ENCODE measurements around the gene GLB1L3.
"Not testable (repeated sequence)": the region's sequence is repeated elsewhere in the genome, so short reads cannot be mapped to it uniquely, and the experiment has no call there.

The GLB1L3 gene

DNA sequence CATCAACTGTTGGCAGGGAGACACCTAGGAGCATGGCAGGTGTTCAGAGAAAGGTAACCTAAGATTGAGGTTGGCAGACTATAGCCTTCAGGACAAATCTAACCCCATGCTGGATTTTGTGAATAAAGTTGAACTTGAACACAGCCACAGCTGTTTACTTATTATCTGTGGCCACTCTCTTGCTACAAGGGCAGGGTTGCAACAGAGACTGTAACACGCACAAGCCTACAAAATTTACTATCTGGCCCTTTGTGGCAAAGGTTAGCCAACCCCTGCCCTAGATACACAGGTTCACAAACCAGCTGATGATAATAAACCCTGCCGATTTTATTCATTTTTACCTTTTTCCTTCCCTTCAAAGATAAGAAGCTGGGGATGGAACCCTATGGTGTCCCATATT is 25.5 kb upstream of the GLB1L3 start:
- DNase-seq (ENCODE audit: low read depth), result no peak

GRCh38 chr11:134252346-134253187 is 23.6 kb upstream of the GLB1L3 start:
- no peak for DNase-seq (ENCODE audit: low read depth)

GRCh38 chr11:134253188-134253993 is 22.8 kb upstream of the GLB1L3 start, which contains the start of the genes ACAD8 and THYN1:
TSS of gene ACAD8 (plus strand) at chr11:134253568. CDS start at chr11:134253601, 33 bp downstream.
TSS of gene THYN1 (minus strand) at chr11:134253352. CDS start at chr11:134252882, 470 bp downstream.
- peak; percentile 93 for DNase-seq (ENCODE audit: low read depth)

- DNase-seq (ENCODE audit: low read depth), result no peak
These were observed 21.6 kb upstream of the GLB1L3 start for GRCh38 chr11:134254433-134255183.

DNA sequence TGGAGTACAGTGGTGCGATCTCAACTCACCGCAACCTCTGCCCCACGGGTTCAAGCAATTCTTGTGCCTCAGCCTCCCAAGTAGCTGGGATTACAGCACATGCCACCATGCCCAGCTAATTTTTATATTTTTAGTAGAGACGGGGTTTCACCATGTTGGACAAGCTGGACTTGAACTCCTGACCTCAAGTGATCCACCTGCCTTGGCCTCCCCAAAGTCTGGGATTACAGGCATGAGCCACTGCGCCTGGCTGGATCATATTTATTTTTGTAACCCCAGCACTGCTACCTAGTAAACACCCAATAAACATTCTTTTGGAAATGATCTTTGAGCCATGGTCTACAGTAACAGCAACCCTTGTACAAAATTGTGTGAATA is 21.0 kb upstream of the GLB1L3 start:
- not testable (repeated sequence) for DNase-seq (ENCODE audit: low read depth)

DNA sequence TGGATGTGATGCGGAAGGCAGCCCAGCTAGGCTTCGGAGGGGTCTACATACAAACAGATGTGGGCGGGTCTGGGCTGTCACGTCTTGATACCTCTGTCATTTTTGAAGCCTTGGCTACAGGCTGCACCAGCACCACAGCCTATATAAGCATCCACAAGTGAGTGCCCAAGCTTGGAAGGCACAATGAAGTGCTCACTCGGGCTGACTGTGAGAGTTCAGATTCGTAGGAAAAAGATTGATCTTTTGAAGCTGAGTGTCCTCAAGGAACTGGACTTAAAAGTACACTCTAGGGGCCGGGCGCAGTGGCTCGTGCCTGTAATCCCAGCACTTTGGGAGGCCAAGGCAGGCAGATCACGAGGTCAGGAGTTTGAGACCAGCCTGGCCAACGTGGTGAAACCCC is 19.1 kb upstream of the GLB1L3 start:
- DNase-seq (ENCODE audit: low read depth), result no peak

GRCh38 chr11:134258577-134258976 is 17.6 kb upstream of the GLB1L3 start:
- no peak for DNase-seq (ENCODE audit: low read depth)

DNA sequence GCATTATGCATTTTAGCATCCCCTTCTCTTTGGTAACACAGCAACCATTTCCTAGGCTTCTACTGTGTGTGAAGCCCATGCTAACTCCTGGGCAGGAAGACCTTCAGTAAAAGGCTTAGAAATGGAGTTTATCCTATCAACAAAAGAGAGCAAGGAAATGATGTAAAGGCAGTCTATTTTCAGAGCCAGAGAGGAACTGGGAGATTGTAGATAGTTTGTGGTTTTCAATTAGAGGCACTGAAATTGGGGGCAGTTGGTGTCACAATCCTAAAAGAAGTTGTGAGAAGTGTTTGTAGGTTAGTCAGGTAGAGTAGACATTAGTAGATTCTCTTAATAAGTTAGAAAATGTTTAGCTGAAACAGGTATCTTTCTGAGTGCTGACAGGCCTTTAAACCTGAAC is 15.7 kb upstream of the GLB1L3 start:
- DNase-seq (ENCODE audit: low read depth), result no peak

DNA sequence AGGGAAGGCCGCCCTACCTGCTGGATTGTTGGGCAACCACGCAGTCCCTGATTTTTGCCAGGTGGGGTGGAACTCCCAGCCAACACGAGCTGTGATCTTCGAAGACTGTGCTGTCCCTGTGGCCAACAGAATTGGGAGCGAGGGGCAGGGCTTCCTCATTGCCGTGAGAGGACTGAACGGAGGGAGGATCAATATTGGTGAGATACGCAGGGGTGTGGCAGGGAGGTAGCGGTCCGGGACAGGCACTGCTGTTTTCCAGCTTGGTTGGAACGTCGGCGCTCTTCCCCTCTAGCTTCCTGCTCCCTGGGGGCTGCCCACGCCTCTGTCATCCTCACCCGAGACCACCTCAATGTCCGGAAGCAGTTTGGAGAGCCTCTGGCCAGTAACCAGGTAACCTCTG is 15.2 kb upstream of the GLB1L3 start:
- no peak for DNase-seq (ENCODE audit: low read depth)

GRCh38 chr11:134261626-134262488 is 14.3 kb upstream of the GLB1L3 start:
- no peak for DNase-seq (ENCODE audit: low read depth)

DNA sequence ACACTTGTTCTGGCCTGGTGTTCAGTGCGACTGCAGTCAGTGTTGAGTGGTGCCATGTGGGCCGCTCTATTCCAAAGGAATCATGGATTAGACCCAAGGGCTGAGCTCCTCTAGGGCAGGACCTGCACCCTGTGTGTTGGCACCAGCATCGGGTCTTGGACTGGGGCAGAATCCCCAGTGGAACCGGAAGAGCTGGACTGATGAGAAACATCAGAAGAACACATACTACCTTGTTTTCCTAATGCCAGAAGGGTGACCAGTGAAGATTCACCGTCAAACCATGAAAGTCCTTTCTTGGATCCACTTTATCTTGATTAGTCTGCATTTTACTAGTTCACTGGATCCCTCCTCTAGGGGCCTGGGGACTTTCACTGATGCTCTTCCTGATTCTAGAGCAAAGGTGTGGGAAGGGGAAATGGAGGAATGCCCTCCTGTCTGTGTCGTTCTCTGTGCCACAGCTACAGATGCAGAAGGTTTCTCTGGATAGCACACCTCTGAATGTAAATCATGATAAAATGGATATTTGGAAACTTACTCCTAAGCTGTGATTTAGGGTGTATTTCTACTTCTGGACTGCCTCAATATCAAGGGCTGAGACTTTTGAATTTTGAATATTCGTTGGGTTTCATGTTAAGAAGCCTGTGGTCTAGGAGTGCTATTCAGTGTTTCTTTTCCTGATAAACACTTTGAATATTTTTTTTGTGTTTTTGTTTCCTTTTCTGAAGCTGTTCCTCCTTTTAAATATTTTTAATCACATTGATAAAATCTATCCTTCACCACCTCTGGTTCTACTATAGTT is 11.0 kb upstream of the GLB1L3 start:
- no peak for DNase-seq (ENCODE audit: low read depth)

- no peak for DNase-seq (ENCODE audit: low read depth)
These were observed 9.7 kb upstream of the GLB1L3 start for GRCh38 chr11:134266440-134266839.

- no peak for DNase-seq (ENCODE audit: low read depth)
These were observed 9.3 kb upstream of the GLB1L3 start for GRCh38 chr11:134266841-134267251.

GRCh38 chr11:134267461-134267860 is 8.7 kb upstream of the GLB1L3 start:
- DNase-seq (ENCODE audit: low read depth), result no peak

- DNase-seq (ENCODE audit: low read depth), result no peak
These were observed 8.2 kb upstream of the GLB1L3 start for GRCh38 chr11:134267966-134268365.

DNA sequence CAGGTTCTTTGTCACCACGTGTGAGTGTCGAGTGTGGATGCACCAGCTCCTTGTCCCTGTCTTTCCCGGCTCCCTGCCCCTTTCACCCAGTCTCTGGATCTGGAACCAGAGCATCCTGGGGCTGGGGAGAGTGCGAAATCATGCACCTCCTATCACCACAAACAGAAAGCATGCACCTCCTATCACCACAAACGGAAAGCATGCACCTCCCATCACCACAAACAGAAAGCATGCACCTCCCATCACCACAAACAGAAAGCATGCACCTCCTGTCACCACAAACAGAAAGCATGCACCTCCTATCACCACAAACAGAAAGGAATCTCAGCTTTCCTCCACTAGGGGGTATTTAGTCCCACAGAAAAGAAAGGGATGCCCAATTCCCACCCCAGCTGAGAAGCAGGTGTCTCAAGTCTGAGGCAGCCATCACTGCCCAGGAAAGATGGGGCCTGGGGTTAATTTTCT is 5.9 kb upstream of the GLB1L3 start:
- DNase-seq (ENCODE audit: low read depth), result no peak

DNA sequence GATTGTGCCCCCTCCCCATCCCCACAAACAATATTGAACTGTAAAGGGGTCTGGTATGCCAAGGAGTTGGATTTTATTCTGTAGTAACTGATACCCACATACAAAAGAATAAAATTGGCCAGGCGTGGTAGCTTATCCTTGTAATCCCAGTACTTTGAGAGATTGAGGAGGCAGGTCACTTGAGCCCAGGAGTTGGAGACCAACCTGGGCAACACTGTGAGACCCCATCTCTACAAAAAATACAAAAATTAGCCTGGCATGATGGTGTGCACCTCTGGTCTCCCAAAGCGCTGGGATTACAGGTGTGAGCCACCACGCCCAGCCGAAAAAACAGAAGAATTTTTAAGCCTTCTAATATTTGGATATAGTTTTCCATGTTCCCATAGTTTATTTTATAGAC is 4.2 kb upstream of the GLB1L3 start:
- no peak for DNase-seq (ENCODE audit: low read depth)

DNA sequence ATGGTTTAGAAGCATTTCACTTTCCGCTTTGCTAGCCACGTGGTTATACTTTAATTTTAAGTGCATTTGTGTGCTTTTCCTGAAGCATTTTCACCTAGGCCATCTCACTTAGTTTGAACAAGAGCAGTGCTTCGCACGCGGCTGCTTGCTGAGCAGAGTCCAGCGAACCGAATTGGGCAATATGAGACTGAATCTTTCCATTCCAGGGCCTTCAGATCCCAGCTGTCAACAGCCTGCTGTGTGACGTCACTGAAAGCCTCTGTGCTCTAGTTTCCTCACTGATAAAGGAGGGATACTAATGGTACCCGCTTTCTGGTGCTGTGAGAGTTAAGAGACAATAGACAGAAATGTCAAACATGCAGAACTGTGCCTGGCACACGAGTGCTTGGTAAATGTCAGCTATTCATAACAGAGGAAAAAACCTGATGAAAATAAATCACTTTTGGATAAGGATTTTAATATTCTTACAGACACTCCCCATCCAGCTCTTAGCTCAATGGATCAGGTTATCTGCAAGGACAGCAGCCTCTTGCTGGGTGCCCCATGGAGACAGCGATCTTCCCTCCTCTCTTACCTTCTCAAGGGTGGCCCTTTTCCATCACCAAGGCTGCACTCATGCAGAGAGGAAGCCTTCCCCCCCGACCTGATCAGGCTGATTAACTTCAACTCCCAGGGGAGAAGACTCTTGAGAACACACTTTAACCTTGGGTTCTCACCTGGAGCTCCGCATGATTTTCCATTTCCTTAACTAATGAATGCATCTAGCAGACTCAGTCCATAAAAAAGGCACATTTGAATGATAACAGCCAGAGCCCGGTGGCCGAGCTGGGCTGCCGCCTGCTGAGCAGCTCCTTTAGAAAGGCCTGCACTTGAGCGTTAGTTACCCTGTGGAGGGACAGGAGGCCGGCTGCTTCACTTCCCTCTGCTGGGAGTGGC is 3.5 kb upstream of the GLB1L3 start:
- DNase-seq (ENCODE audit: low read depth), result no peak

DNA sequence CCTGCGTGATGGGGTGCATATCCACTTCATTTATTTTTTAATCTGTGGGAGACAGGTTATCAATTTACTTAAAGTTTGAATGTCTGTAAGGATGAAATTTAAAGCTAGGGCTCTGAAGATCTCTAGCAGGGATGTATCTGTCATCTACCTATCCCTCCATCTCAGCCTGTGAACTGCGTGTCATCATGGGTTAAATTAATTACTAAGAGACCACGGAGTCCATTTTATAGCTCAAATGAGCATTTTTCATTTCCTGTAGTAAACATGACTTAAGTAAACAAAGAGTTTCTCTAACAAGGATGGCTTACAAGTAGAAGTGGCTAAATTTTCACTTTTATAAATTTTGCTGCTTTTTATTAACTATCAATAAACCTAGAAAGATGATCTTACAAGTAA is 2.9 kb upstream of the GLB1L3 start:
- DNase-seq (ENCODE audit: low read depth), result no peak
